Gastroesophageal sphincter (tissue), 4 donors: ENCODE data around the gene GOT1. TPM values are rescaled to one million over a fixed set of nuclear protein-coding genes. Genes with fewer than 3 reads are reported as not detected.
A peak's percentile ranks its signal among the peaks of the same experiment; 100 is the strongest.

Source experiments
- ATAC-seq: fragments of 150-250 bp; one replicate; pipeline ENCODE4 v1.9.1; 2016; ENCODE audit warnings: mild to moderate bottlenecking, moderate library complexity
- H3K27ac ChIP-seq, 4 donors: fragments of 200-600 bp; sonication (generic) in 3 of 4; 1 replicate in 3 of 4; 2 replicates in 1 of 4; pipeline ENCODE4 v1.5.1; 2016 to 2019
- H3K27me3 ChIP-seq: fragments of 200-600 bp; sonication (generic); one replicate; pipeline ENCODE4 v1.5.1; 2019
- H3K36me3 ChIP-seq, 2 donors: fragments of 200-600 bp; sonication (generic); one replicate each; pipeline ENCODE4 v1.5.1; 2019; ENCODE audit warnings: control low read depth in 1 of 2
- H3K4me1 ChIP-seq, 3 donors: fragments of 200-600 bp; sonication (generic); 1 replicate in 2 of 3; 2 replicates in 1 of 3; pipeline ENCODE4 v1.5.1; 2016 to 2019; ENCODE audit warnings: control low read depth in 2 of 3
- H3K4me3 ChIP-seq, 2 donors: fragments of 200-600 bp; sonication (generic); one replicate each; pipeline ENCODE4 v1.5.1; 2019; ENCODE audit warnings: mild to moderate bottlenecking in 1 of 2, moderate library complexity in 1 of 2
- H3K9me3 ChIP-seq, 3 donors: fragments of 200-600 bp; sonication (generic); one replicate each; pipeline ENCODE4 v1.5.1; 2017 to 2019; ENCODE audit warnings: control low read depth in 2 of 3
- CTCF ChIP-seq, 4 experiments: fragments of 200-600 bp in 2 of 4; fragments of 450-650 bp in 2 of 4; sonication (generic) in 1 of 4; IDR thresholded peaks; one replicate each; pipeline ENCODE4 v1.5.1; 2017 to 2019; ENCODE audit warnings: antibody characterized with exemption in 4 of 4, mild to moderate bottlenecking in 2 of 4, moderate library complexity in 2 of 4
- EP300 ChIP-seq: sonication (generic); formaldehyde crosslinking; IDR thresholded peaks from one replicate; pipeline ENCODE4 v1.6.1; 2017; ENCODE audit warnings: antibody characterized with exemption, mild to moderate bottlenecking
- POLR2A ChIP-seq, 2 donors: fragments of 450-650 bp; IDR thresholded peaks; one replicate each; pipeline ENCODE4 v1.6.1; 2017; ENCODE audit warnings: antibody characterized with exemption in 2 of 2, mild to moderate bottlenecking in 2 of 2, moderate library complexity in 1 of 2
- POLR2AphosphoS5 ChIP-seq: sonication (generic); formaldehyde crosslinking; IDR thresholded peaks from one replicate; pipeline ENCODE4 v1.6.1; 2017; ENCODE audit warnings: antibody characterized with exemption
- WGBS, 2 donors: methylation state at CpG; one replicate each; pipeline ENCODE4 v1.1.5; 2018; ENCODE audit warnings: low coverage in 1 of 2; 5-methylcytosine and 5-hydroxymethylcytosine counted together
- total RNA-seq, 4 donors: library from RNA; depleted of rRNA; stranded (reverse); fragments of >200 nt; gene quantifications; one replicate each; pipeline ENCODE4 v1.1.0, GENCODE V29; 2016

The GOT1 gene
- total RNA-seq: 10 to 100 TPM; 15.8 to 32.2 (median 23.2) TPM

- Histone ChIP-seq H3K27ac (peak within 1 kb of the TSS; percentile 88 to 99 (median 96)), H3K36me3 (peaks cover 0 to 20% of the 10 kb centered on the region in 2 donors), H3K9me3 (no peaks in the 10 kb centered on the region), H3K4me3 (peak within 1 kb of the TSS; percentile 57 to 86), H3K4me1 (peaks cover 3 to 64% (median 6%) of the 10 kb centered on the region in 3 donors), H3K27me3 (no peaks in the 10 kb centered on the region)
- 2 to 20% methylated on average over 1 to 21 of the region's 59 CpGs for WGBS, 2 donors
- peak; percentile 98 for ATAC-seq
- TF ChIP-seq CTCF (IDR thresholded peaks at IDR 0.05): no peak
- TF ChIP-seq POLR2A (IDR thresholded peaks at IDR 0.05): peak; percentile 85 to 87
- peak; percentile 95 for TF ChIP-seq POLR2AphosphoS5
Observed at GRCh38 chr10:99430451-99431189, at the start of gene GOT1. TSS of gene GOT1 (minus strand) at chr10:99430624. CDS start at chr10:99430565, 59 bp downstream.

- WGBS, 2 donors: 43 to 47% methylated on average over 5 of the region's 5 CpGs
- Histone ChIP-seq H3K36me3 (no peaks in the 10 kb centered on the region), H3K9me3 (no peaks in the 10 kb centered on the region), H3K27me3 (peaks cover 78% of the 10 kb centered on the region), H3K4me3 (no peak overlapping the region), H3K27ac (no peak overlapping the region), H3K4me1 (no peaks in the 10 kb centered on the region)
- no peak for TF ChIP-seq EP300
- no peak for TF ChIP-seq POLR2AphosphoS5
- no peak for TF ChIP-seq CTCF (IDR thresholded peaks at IDR 0.05)
- no peak for TF ChIP-seq POLR2A (IDR thresholded peaks at IDR 0.05)
- ATAC-seq: no peak
Observed at GRCh38 chr10:99470327-99470726, 39.9 kb upstream of the GOT1 start.

GRCh38 chr10:99467236-99467999 is 37.0 kb upstream of the GOT1 start:
- WGBS, 2 donors: 62 to 73% methylated on average over 5 to 11 of the region's 14 CpGs
- H3K27ac ChIP-seq: peak overlapping the region in 3 of 4 donors; percentile 21 to 40 (median 24)

GRCh38 chr10:99466632-99467223 is 36.3 kb upstream of the GOT1 start:
- 35 to 43% methylated on average over 7 to 8 of the region's 8 CpGs for WGBS, 2 donors
- peaks cover 73% of the 10 kb centered on the region for H3K27me3 ChIP-seq
- no peak for TF ChIP-seq POLR2A (IDR thresholded peaks at IDR 0.05)
- TF ChIP-seq POLR2AphosphoS5: no peak
- no peak for TF ChIP-seq CTCF (IDR thresholded peaks at IDR 0.05)
- no peak for TF ChIP-seq EP300
- no peaks in the 10 kb centered on the region for H3K9me3 ChIP-seq
- H3K4me1 ChIP-seq: no peaks in the 10 kb centered on the region
- H3K4me3 ChIP-seq: no peak overlapping the region
- H3K27ac ChIP-seq: peak overlapping the region in 3 of 4 donors; percentile 21 to 40 (median 24)
- no peak for ATAC-seq
- no peaks in the 10 kb centered on the region for H3K36me3 ChIP-seq

More at GRCh38 chr10:99467236-99467999, 37.0 kb upstream of the GOT1 start:
- Histone ChIP-seq H3K27me3 (peaks cover 66% of the 10 kb centered on the region), H3K9me3 (no peaks in the 10 kb centered on the region), H3K4me1 (no peaks in the 10 kb centered on the region), H3K36me3 (no peaks in the 10 kb centered on the region), H3K4me3 (no peak overlapping the region)
- TF ChIP-seq POLR2A (IDR thresholded peaks at IDR 0.05) (no peak), CTCF (IDR thresholded peaks at IDR 0.05) (no peak), POLR2AphosphoS5 (peak; percentile 10), EP300 (no peak)
- ATAC-seq: peak; percentile 57
